ENCODE data around the gene INCA1.

DNA sequence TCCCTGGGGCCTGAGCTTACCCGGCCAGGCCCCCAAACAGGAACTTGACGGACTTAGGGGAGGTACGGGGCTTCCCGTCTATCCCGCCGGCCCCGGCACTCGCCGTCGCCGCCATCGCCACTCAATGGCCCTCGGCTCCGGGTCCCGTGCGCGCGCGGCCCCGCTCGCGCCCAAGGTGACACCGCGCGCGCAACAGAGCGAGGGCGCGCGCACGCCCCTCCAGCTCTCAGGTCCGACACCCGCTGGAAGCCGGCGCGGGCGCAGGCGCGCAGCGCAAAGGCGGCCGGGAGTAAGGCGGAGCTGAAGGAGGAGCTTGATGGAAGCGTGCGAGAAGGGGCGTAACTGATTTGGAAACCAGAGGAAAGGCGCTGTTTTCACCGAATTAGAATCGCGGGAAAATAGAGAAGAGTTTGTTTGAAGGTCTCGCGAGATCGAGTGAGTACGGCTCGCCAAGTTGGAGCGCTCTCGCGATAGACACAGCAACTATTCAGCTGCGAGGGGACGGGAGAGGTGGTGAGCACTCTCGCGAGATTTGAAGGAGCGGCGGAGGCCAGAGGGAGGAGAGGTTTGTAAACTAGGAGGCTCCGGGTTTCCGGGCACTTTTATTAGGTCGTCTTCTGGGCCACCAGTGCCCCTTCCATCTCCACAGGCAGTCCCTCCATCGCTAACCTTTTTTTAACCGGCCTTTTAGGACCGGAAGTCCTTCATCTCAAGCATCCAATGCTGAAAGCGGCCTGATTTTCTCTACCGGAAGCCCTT is 57.3 kb downstream of the INCA1 start, which contains the start of the genes RNF167 and SLC25A11:
- TF ChIP-seq, protein P1, sequence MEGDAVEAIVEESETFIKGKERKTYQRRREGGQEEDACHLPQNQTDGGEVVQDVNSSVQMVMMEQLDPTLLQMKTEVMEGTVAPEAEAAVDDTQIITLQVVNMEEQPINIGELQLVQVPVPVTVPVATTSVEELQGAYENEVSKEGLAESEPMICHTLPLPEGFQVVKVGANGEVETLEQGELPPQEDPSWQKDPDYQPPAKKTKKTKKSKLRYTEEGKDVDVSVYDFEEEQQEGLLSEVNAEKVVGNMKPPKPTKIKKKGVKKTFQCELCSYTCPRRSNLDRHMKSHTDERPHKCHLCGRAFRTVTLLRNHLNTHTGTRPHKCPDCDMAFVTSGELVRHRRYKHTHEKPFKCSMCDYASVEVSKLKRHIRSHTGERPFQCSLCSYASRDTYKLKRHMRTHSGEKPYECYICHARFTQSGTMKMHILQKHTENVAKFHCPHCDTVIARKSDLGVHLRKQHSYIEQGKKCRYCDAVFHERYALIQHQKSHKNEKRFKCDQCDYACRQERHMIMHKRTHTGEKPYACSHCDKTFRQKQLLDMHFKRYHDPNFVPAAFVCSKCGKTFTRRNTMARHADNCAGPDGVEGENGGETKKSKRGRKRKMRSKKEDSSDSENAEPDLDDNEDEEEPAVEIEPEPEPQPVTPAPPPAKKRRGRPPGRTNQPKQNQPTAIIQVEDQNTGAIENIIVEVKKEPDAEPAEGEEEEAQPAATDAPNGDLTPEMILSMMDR (IDR thresholded peaks at IDR 0.05; ENCODE audit: low read depth, low read length, poor library complexity, severe bottlenecking): no peak
- no peak for TF ChIP-seq EZH2phosphoT487 (IDR thresholded peaks at IDR 0.05; ENCODE audit: borderline replicate concordance, low read length)
